HG03095 (cell line): Measurements from ENCODE around the gene UMOD.
"Not testable (repeated sequence)": the region's sequence is repeated elsewhere in the genome, so short reads cannot be mapped to it uniquely, and the experiment has no call there.

Experiments used
- ATAC-seq: cut with Tn5 transposase; IDR thresholded peaks from one replicate; pipeline ENCODE4 v1.9.1; 2021; ENCODE audit warnings: moderate library complexity; ENCODE audit not compliant: unreplicated experiment

UMOD gene

DNA sequence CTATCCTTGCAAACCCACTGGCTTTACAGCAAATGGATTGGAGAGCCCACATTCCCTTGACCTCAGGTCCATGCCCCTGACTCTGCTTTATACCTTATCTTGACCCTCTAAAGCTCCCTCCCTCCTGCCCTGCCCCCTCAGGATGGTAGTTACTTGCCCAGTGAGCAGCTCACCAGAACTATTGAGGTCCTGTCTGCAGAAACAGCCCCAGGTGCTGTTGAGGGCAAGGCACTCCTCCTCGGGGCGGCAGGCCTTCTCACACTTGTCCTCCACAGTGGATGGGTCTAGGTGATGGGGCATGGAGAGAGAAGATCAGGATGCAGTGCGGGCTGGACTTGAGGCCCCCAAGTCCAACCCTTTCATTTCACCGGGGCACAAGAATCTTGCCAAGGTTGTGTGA is 29.8 kb downstream of the UMOD start:
- no peak for ATAC-seq

GRCh38 chr16:20321671-20322070 is 30.8 kb downstream of the UMOD start:
- ATAC-seq = no peak

- not testable (repeated sequence) for ATAC-seq
These were observed 31.5 kb downstream of the UMOD start for GRCh38 chr16:20321051-20321450.

DNA sequence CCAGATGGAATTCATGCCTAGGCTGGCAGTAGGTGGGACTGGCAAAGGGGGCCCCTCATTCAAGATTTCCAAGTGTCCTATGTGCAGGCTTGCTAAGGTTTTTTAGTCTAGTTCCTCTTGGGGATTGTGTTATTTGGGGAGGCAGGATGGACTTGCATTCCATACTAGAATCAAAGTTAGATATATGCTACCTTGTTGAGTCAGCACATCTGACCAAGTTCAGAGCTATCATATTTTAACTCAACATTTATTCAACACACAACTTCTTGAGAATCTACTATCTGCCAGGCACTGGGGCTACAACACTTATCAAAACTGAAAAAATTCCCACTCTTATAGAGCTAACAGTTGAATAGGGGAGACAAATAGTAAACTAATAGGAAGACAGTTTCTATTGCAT is 31.9 kb downstream of the UMOD start:
- no peak for ATAC-seq

GRCh38 chr16:20320178-20320577 is 32.3 kb downstream of the UMOD start:
- no peak for ATAC-seq

DNA sequence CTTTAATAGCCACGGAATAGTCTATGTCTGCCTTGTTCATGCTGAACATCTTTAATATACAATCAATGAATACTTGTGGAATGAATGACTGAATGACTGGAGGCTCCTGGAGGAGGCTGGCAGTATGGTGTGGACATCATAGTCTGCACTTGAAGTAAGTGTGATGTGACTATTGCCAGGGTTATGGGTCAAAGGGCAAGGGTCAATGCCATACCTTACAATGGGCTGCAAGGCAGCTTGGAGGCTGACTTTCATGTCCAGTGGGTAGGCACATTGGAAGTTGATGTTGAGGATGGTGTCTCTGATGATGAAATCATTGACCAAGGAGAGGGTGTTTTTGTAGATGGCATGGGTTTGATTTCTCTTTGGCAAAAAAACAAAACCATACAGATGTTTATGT is 33.1 kb downstream of the UMOD start:
- ATAC-seq = no peak

DNA sequence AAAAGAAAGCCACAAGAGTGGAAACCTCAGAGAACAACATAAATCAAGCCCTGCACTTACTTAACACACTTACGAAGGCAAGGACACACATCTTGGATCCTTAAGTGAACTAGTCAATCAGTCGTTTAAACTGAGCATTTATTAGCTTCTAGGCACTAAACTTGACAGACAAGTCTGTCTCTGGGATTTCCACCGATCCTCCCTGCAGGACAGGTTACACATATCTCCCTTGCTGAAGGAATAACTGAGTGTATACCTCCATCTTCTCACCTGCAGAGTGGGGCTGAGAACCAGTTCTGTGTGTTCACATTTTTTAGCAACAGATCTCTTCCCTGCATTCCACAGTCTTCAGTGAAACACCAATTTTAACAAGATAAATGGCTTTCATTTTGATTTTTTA is 34.1 kb downstream of the UMOD start:
- ATAC-seq = no peak

DNA sequence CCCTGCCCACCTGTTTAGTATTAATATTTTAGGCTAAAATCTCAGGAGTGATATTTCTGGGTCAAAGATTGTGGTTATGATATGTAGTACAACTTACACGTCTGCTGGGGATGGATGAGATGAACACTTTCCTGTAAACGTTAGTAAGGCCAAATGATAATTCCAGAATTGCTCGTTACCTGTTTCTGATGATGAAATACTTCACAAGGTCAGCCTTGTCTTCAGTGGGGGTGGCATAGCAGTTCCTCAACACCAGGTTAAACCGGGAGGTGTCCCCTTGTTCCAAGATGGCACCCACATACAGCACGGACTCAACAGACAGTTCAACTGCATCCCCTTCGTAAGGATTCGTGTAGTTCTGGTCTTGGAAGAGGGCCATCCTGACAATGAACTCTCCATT is 34.5 kb downstream of the UMOD start:
- no peak for ATAC-seq

DNA sequence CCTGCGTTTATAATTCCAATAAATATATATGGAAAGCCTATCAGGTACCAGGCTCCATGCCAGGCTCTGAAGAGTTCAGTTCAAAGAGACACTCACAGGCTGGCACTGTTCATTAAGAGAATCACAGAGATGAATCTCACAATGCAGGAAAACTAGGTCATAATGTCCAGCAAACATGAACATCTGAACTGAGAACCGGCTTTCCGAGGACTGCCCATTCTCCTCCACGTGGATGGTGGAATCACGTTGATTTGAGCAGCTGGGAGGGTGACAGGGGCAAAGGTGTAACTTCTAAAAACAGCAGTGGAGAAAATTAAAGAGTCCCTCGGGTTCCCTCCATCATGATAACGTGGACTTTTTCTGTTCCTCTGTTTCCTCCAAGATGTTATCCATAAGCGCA is 35.4 kb downstream of the UMOD start:
- no peak for ATAC-seq

DNA sequence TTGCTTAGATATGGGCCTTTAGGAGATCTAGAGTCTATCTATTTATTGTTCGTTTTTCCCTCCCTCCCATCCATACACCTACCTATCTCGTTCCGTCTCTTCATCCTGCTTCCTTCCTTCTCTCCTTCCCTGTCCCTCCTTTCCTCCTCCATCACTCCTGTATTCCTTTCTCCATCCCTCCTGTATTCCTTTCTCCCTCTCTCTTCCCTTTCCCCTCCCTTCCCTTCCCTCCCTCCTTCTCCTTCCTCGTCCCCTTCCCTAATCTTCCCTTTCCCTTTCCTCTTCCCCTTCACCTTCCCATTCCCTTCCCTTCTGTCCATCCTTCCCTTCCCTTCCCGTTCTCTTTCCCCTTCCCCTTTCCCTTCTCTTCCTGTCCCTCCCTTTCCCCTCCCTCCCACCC is 35.8 kb downstream of the UMOD start:
- no peak for ATAC-seq

GRCh38 chr16:20315764-20316163 is 36.8 kb downstream of the UMOD start:
- no peak for ATAC-seq

- ATAC-seq = no peak
These were observed 37.9 kb downstream of the UMOD start for GRCh38 chr16:20314575-20314974.

DNA sequence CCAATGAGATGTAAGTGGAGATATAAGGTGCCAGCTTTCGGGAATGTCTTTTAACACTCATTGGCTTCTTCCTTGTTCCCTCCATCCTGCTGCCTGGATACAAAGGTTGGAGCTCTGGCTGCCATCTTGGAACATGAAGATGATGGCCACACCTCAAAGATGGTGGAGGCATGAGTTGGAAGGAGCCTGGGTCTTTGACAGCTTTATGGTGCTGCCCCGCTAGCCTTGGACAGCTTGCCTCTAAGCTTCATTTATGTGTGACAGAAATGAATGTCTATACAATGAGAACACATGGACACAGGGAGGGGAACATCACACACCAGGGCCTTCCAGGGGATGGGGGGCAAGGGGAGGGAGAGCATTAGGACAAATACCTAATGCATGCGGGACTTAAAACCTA is 38.8 kb downstream of the UMOD start:
- no peak for ATAC-seq

- ATAC-seq = not testable (repeated sequence)
These were observed 39.9 kb downstream of the UMOD start for GRCh38 chr16:20312536-20313095.

DNA sequence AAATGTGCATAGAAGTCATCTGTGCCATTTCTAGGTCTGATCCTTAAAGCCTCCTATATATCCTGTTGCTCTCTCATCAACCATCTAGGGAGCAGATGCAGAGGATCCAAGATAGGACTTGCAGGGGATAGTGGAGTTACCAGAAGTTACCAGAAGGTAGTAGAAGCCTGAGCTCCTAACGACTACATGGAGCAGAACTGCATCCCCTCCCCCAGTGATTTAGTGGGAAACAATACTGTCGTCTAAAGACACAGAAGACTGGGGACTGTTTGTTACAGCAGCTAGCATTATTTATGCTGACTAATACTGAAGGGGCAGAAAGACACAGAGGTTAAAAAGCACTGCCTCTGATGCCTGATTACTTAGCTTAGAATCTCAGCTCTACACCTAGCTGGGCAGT is 41.0 kb downstream of the UMOD start:
- ATAC-seq = no peak

- ATAC-seq = no peak
These were observed 41.8 kb downstream of the UMOD start for GRCh38 chr16:20310421-20311395.

DNA sequence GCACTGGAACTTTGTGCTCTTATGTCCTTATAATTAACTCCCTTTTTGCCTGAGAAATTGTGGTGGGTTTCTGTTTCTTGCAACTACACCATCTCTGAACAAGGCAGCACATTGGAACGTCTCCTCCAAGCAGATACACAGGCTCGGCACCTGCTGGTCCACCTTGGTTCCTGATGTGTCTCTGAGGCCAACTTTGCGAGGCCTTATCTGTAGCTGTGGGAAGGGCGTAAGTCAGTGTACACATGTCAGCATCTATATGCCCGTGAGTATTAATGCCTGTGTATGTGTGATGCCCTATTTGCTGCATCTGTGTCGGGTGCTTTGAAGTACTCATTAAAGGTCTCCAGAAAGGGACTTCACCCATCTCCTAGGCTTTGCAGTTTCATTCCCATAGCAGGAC is 42.7 kb downstream of the UMOD start:
- no peak for ATAC-seq

GRCh38 chr16:20308801-20309590 is 43.5 kb downstream of the UMOD start:
- ATAC-seq = no peak

- ATAC-seq = no peak
These were observed 44.2 kb downstream of the UMOD start for GRCh38 chr16:20308266-20308665.

DNA sequence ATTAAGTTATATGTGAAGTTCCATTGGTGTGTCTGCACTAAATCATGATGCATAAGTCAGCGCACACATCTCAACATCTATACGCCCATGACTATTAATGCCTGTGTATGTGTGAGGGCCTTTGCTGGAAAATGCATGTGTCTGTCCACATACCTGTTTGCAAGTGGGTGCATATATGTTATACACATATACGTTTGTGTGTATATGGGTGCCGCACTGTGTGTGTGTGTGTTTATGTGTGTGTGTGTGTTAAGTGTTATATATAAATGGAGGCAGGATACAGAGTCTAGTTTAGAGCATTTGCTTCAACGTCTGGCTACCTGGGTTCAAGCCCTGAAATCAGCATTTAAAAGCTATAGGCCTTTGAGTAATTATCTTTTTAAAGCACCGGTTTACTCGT is 44.7 kb downstream of the UMOD start:
- no peak for ATAC-seq

DNA sequence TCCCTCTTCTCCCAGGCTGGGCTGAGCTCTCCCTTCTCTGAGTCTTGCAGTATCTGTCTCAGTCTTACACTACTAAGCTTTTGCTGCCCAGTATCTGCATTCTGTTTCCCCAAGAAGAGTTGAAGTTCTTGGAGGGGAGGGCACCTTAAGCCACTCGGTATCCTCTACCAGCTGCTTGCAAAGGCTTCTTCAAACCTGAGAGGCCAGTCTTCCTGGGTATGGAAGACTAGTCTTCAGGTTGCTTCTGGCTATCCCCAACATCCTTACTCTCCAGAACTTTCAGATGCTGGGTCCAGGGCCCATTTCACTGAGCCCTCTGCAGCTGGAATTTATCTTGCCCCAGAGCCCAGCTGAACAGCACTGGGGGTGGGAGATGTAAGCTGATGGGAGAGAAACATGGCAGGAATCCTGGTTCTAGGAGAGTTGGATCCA is 45.3 kb downstream of the UMOD start:
- ATAC-seq = no peak

DNA sequence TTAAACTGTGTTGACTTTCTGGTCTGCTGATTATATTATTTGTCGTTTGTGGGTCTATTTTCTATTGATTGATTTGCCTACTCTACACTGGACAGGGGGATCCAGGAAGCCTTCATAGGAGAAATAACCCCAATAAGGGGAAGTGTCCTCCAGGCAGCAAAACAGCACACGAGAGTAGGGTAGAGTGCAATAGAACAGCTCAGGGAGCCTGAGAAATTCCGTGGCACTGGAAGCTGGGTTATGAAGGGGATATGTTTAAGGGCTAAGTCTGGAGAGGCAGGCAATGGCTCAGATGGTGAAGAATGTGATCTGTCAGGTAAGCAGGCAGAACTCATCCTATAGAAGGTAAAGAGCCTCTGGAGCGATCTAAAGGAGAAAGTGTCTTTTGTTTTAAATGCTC is 46.1 kb downstream of the UMOD start:
- ATAC-seq = no peak
